IPS-18c (cell line): ENCODE data around the gene LMF1.
"Not testable (repeated sequence)": the region's sequence is repeated elsewhere in the genome, so short reads cannot be mapped to it uniquely, and the experiment has no call there.

Experiments
- H3K4me3 ChIP-seq: 2 replicates; pipeline ENCODE4 v1.7.0; 2013; ENCODE audit warnings: low read depth, mild to moderate bottlenecking, low read length, moderate library complexity; ENCODE audit not compliant: insufficient read depth
- H3K9me3 ChIP-seq: one replicate; pipeline ENCODE4 v1.6.1; 2013; ENCODE audit warnings: mild to moderate bottlenecking, low read length, moderate library complexity; ENCODE audit not compliant: control insufficient read depth, insufficient read depth

Gene LMF1

GRCh38 chr16:890716-891352 is 80.0 kb downstream of the LMF1 start:
- no peaks in the 10 kb centered on the region for H3K9me3 ChIP-seq

GRCh38 chr16:890217-890616 is 80.6 kb downstream of the LMF1 start:
- Histone ChIP-seq H3K4me3 (no peak overlapping the region), H3K9me3 (no peaks in the 10 kb centered on the region)

More at GRCh38 chr16:890716-891352, 80.0 kb downstream of the LMF1 start:
- no peak overlapping the region for H3K4me3 ChIP-seq

- Histone ChIP-seq H3K4me3 (no peak overlapping the region), H3K9me3 (no peaks in the 10 kb centered on the region)
These were observed 81.2 kb downstream of the LMF1 start for GRCh38 chr16:889586-889985.

GRCh38 chr16:888901-889570 is 81.7 kb downstream of the LMF1 start:
- H3K9me3 ChIP-seq, result no peaks in the 10 kb centered on the region

DNA sequence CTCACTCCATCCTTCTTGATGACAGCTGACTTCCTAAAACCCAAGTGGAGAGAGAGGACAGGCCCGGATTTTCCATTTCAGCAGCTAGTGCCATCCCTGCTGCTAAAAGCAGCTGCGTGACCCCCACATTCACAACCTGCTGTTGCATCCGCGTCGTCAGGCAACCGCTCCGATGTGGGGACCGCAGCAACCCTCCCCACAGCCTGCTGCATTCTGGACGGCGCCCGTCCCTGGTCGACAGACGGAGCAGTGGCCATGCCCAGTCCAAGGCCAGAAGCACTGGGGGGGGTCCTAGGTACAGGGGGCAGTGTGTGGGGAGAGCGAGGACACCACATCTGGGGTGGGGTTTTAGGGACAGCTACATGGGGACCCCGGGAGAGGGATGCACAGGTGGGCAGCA is 82.3 kb downstream of the LMF1 start:
- not testable (repeated sequence) for H3K4me3 ChIP-seq, H3K9me3 ChIP-seq

More at GRCh38 chr16:888901-889570, 81.7 kb downstream of the LMF1 start:
- no peak overlapping the region for H3K4me3 ChIP-seq

DNA sequence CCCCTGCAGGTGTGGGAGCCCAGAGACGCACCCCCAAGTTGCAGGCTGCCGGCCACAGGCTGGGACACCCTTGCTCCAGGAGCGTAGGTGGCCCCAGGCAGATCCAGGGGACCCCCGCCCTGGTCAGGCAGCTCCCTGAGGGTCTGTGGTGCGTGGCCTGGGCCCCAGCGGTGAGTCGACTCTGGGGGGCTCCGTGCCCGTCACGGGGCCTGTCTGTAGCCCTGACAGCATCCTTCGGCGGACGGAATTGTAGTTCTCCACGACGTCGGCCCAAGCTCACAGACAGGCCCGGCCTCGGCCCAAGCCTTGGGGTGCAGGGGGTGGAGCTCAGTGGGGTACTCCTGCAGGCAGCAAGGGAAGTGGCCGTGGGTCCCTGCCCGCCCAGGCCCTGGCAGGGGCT is 82.9 kb downstream of the LMF1 start:
- no peak overlapping the region for H3K4me3 ChIP-seq
- no peaks in the 10 kb centered on the region for H3K9me3 ChIP-seq

DNA sequence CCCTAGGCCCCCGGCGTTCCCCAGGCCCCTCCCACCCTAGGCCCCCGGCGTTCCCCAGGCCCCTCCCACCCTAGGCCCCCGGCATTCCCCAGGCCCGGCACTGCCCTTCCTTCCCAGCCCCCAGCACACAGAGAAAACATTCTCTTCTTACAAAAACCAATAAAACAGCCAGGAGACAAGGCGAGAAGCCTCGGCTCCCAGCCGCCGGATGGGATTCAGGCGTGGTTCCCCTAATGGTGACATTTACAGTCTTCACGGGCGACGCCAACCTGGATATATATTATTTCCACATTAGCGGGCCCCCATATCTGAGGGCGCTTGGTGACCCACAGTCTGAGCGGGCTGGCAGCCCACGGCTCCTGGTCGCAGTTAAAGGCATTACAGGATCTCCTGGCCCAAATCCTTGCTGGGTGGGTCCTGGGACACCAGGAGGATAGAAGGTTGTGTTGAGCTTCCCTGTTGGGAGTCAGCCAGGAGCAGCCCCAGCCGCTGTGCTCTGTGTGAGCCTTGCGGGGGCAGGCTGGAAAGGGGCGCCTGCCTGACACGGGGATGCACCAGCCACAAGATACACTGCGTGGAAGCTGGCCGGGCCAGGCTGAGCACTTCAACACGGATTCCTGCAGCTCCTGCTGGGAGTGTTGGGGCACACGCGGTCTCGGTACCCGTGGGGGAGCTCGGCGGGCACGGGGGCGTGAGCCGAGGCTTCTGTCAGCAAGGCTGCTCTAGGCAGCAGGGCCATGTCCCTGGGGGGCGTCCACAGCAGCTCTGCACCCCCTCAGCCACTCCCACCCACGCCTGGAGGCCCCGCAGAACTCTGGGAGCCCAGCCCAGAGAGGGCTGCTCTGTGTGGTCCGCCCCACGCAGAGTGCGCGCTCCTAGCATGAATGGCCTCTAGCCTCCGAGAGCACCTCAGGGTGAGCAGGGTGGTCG is 83.7 kb downstream of the LMF1 start:
- H3K9me3 ChIP-seq, result no peaks in the 10 kb centered on the region
- peak overlapping the region; percentile 36 for H3K4me3 ChIP-seq

DNA sequence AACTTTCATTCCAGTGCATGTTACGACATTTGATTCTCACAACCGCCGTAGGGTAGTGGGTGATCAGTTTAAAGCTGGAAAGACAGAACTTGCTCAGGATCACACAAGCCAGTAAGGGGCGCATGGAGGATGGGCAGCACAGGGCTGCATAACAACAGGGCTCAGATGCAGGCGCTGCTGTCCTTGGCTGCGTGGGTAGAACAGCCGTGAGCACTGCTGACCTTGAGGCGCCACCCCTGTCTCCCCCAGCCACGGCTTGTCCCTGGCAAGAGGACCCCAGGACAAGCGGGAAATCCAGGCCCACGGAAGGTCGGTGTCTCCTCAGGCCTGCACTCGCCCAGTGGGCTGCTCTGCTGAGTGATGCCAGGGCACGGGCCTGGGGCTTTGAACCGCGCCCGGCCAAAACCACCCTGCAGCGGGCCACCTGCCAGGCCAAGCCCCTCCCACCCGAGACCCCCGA is 84.7 kb downstream of the LMF1 start:
- no peaks in the 10 kb centered on the region for H3K9me3 ChIP-seq
- peak overlapping the region; percentile 40 for H3K4me3 ChIP-seq

GRCh38 chr16:885391-885790 is 85.4 kb downstream of the LMF1 start:
- H3K4me3 ChIP-seq, result no peak overlapping the region
- H3K9me3 ChIP-seq, result no peaks in the 10 kb centered on the region

- no peaks in the 10 kb centered on the region for H3K9me3 ChIP-seq
These were observed 86.6 kb downstream of the LMF1 start for GRCh38 chr16:884232-884631.

DNA sequence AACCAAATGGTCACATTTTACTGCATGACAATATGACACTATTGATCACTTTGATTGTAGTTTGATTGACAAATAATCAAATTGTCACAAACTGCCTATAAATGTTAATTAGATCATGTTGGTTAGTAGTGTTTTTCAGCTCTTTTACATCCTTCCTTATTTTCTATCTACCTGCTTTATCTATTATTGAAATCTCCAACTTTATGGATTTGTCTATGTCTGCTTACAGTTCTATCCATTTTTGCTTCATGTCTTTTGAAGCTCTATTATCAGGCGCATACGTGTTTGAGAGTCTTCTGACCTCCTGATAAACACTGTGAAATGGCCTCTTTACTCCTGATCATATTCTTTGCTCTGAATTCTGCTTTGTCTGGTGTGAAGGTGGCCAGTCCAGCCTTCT is 87.0 kb downstream of the LMF1 start:
- Histone ChIP-seq H3K4me3 (no peak overlapping the region), H3K9me3 (no peaks in the 10 kb centered on the region)

More at GRCh38 chr16:884232-884631, 86.6 kb downstream of the LMF1 start:
- no peak overlapping the region for H3K4me3 ChIP-seq

- no peaks in the 10 kb centered on the region for H3K9me3 ChIP-seq
- no peak overlapping the region for H3K4me3 ChIP-seq
These were observed 87.4 kb downstream of the LMF1 start for GRCh38 chr16:883340-883739.

GRCh38 chr16:882671-883070 is 88.1 kb downstream of the LMF1 start:
- not testable (repeated sequence) for H3K4me3 ChIP-seq, H3K9me3 ChIP-seq

DNA sequence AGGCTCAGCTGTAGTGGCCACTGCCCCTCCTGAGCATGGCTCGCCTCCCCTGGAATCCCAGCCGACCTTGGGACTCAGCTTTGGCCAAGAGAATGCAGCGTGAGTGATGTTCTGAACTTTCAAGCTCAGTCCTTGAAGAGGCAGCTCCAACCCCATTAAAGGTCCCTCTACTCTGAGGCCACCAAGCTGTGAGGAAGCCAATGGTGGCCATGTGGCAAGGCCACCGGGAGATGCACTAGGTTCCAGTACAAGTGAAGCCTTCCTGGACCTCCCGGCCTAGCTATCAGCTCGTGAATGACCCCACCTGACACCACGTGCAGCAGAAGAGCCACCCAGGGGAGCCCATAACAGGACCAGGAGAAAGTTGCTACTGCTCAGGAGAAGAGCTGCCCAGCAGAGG is 88.5 kb downstream of the LMF1 start:
- H3K9me3 ChIP-seq, result no peaks in the 10 kb centered on the region
- no peak overlapping the region for H3K4me3 ChIP-seq

DNA sequence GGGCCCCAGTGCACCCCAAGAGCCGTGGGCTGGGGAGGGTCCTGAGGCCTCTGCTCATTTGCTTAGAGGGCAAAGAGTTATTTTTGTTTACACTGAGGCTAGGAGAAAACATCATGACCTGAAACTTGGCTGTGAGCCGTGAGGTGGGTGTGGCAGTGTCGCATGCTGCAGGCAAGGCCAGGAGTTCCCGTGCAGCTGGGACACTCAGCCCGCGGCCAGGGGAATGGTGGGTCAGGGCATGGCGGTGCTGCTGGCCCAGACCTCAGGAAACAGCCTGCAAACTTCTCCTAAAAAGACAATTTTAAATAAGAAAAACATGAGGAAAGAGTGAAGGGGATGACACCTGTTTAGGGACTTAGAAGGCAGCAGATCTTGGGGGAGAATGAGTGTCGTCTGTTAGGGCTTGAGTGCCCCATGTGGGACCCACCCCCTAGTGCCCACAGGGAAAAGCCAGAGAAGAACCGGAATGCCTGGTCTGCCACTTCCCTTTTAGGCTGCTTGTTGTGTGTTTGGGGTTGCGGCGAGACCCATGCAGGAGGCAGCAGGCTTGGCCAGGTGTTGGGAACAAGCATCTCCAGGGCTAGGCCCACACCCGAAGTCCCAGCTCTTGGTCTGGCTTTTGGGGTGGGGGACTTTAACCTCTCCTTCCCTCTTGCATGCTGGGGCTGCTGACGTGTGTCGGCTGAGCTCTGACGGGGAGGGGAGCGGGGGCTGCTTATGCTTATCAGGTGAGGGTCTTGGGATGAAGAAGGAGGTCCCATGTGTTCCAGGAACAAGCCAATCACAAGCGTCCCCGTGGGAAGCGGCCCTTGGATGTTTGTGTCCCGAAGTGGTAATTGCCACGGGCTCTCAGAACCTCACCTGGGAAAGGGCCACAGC is 89.3 kb downstream of the LMF1 start:
- no peaks in the 10 kb centered on the region for H3K9me3 ChIP-seq
- H3K4me3 ChIP-seq, result no peak overlapping the region

DNA sequence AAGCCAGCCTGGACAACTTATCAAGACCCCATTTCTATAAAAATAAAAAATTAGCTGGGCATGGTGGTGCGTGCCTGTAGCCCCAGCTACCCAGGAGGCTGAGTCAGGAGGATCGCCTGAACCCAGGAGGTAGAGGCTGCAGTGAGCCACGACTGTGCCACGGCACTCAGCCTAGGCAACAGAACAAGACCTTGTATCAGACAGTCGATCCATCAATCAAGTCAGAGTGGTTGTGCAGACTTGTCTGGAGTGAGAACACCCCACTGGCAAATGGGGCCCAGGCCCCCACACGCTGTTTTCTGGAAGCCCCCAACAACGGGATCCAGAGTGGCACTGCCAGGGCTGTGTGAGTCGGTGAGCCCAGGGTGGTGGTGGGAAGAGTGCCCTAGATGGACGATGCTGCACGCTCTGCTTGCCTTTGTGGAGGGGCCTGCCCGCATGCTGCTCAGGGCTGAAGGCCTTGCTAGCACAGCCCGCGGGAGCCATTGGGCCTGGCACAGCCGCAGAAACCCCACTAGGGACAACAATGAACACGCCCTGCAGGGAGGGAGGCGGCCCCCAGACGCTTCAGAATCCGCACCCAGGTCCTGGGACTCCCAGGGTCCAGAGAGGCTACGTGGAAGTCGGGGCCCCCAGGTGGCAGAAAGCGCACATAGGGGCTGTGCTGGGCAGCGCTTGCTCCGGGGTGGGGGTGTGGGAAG is 90.2 kb downstream of the LMF1 start:
- no peaks in the 10 kb centered on the region for H3K9me3 ChIP-seq
- no peak overlapping the region for H3K4me3 ChIP-seq
